ENCODE data around the gene EXOC3.

DNA sequence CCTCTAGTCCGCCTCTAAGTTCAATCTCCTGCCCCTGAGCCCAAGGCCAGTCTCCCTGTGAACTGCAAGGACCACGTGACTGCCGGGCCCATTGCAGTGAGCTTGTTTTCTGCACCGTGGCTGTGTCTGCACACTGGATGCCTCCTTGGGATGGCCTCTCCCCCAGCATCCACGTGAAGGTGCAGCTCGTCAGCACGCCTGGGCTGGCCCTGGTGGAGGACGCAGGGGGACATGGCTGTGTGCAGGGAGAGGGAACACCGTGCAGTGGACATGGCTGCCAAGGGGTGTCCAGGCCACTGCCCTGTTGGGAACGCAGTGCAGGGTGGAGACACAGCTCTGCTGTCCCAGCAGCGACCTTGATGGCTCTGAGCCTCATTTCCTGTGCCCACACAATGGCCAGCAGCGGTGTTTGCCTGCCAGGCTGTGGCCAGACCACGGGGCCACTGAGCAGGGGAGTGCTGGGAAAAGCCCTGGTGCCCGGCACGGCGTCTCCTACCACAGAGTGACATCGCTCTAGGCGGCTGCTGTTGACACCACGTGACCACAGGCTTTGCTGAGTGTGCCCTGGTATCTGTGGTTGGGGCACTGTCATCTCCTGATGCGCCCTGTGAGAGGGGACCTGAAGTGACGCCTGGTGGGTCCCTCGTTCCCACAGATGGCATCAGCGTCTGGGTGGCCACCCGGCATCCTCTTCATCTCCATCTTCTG is 26.9 kb upstream of the EXOC3 start:
- TF ChIP-seq CTCF (IDR thresholded peaks at IDR 0.05) (no peak), POLR2A (IDR thresholded peaks at IDR 0.05) (no peak)
